ENCODE results near the gene SEC14L5. TPM values are rescaled to one million over a fixed set of nuclear protein-coding genes. Genes with fewer than 3 reads are reported as not detected.

Gene SEC14L5
- total RNA-seq, 4 donors from 2014 or later, result 1.0 to 1.8 (median 1.4) TPM

DNA sequence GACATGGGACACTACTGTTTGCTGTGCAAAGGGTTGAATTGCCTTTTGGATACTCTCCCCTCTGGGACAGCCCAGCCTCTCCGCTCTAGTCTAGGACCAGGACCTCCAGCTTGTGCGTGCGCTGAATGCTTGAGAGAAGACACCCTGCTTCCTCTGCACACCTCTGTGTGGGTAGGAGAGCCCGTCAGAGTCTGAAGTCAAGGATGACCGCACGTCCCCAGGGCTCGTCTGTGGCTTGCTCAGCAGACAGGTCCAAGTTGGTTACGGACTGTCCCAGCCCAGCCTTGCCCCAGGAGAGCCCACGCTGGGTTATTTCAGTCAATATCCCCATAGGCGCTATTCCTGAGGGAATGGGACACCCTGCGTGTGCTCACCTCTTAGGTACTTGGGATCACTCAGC lies 103.9 kb downstream of the SEC14L5 start:
- 77% methylated on average over 6 of the region's 11 CpGs for WGBS
- no peak overlapping the region for H3K4me3 ChIP-seq
- TF ChIP-seq EP300 (IDR thresholded peaks at IDR 0.05), result no peak
- no peak for TF ChIP-seq POLR2A (IDR thresholded peaks at IDR 0.05)
- TF ChIP-seq, protein P1, sequence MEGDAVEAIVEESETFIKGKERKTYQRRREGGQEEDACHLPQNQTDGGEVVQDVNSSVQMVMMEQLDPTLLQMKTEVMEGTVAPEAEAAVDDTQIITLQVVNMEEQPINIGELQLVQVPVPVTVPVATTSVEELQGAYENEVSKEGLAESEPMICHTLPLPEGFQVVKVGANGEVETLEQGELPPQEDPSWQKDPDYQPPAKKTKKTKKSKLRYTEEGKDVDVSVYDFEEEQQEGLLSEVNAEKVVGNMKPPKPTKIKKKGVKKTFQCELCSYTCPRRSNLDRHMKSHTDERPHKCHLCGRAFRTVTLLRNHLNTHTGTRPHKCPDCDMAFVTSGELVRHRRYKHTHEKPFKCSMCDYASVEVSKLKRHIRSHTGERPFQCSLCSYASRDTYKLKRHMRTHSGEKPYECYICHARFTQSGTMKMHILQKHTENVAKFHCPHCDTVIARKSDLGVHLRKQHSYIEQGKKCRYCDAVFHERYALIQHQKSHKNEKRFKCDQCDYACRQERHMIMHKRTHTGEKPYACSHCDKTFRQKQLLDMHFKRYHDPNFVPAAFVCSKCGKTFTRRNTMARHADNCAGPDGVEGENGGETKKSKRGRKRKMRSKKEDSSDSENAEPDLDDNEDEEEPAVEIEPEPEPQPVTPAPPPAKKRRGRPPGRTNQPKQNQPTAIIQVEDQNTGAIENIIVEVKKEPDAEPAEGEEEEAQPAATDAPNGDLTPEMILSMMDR (IDR thresholded peaks at IDR 0.05), result no peak
- no peak for TF ChIP-seq POLR2AphosphoS5 (IDR thresholded peaks at IDR 0.05)
- no peak overlapping the region for H3K27ac ChIP-seq
- H3K4me1 ChIP-seq, result no peaks in the 10 kb centered on the region
- DNase-seq (ENCODE audit: low spot score in 2 of 2), result no peak
- no peaks in the 10 kb centered on the region for H3K9me3 ChIP-seq
- no peaks in the 10 kb centered on the region for H3K36me3 ChIP-seq
- H3K27me3 ChIP-seq, result no peaks in the 10 kb centered on the region

DNA sequence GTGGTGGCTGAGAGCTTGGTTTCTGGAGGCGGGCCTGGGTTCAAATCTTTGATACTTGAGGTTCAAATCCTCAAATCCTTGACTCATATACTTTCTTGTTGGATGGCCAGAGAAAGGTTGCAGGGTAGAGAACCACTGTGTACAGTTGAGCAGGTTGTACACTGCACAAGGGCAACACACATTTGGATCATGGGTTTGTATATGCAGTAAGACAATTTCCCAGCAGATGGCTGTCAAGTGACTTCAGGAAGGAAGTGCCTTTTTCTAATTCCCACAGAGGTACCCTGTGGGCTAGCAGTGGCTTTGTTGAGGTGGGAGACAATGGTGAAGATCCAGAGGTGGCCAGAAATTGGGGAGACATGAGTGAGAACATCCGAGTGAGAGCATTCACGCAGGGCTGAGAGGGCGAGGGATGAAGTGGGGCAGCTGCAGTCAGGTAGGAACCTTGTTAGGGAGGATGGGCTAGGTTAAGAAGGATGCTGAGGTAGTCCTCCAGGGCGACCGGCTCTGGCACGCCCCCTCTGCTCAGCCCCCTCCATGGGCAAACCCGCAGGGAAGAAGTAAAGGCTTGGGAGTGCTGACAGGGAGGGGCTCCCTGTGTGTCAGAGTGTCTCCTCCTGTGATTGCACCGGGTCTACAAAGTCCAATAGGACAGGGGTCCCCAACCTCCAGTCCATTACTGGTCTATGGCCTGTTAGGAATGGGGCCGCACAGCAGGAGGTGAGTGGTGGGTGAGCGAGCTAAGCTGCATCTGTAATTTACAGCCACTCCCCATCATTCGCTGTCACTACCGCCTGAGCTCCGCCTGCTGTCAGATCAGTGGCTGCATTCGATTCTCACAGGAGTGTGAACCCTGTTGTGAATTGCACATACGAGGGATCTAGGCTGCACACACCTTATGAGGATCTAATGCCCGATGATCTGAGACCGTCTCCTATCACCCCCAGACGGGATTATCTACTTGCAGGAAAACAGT lies 104.9 kb downstream of the SEC14L5 start:
- Histone ChIP-seq H3K4me3 (no peak overlapping the region), H3K9me3 (no peaks in the 10 kb centered on the region), H3K4me1 (no peaks in the 10 kb centered on the region), H3K36me3 (no peaks in the 10 kb centered on the region), H3K27ac (no peak overlapping the region), H3K27me3 (no peaks in the 10 kb centered on the region)
- DNase-seq (ENCODE audit: low spot score in 2 of 2), result no peak
- 61% methylated on average over 19 of the region's 19 CpGs for WGBS
- TF ChIP-seq EP300 (IDR thresholded peaks at IDR 0.05), result no peak
- TF ChIP-seq, protein P1 (IDR thresholded peaks at IDR 0.05), result no peak
- TF ChIP-seq POLR2A (IDR thresholded peaks at IDR 0.05), result no peak
- TF ChIP-seq POLR2AphosphoS5 (IDR thresholded peaks at IDR 0.05), result no peak

DNA sequence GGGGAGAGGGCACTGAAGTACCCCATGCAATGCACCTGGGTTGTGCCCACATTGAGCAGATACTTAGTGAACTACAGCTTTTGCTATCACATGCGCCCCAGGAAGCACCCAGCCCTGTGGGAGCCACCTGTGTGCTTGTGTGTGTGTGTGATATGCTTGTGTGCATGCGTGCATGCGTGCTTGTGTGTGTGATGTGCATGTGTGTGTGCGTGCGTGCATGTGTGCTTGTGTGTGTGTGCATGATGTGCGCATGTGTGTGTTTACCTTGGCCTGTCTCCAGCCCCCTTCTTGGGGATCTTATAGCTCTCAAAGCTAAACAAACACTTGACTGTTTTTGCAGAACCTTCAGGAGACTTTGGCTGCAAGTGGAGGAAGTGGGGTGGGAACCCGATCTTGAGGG lies 106.8 kb downstream of the SEC14L5 start:
- Histone ChIP-seq H3K27me3 (no peaks in the 10 kb centered on the region), H3K36me3 (no peaks in the 10 kb centered on the region), H3K4me3 (no peak overlapping the region), H3K4me1 (no peaks in the 10 kb centered on the region), H3K27ac (no peak overlapping the region), H3K9me3 (no peaks in the 10 kb centered on the region)
- 73% methylated on average over 2 of the region's 7 CpGs for WGBS
- TF ChIP-seq POLR2AphosphoS5 (IDR thresholded peaks at IDR 0.05) (no peak), EP300 (IDR thresholded peaks at IDR 0.05) (no peak), POLR2A (IDR thresholded peaks at IDR 0.05) (no peak)
- TF ChIP-seq, protein P1 (IDR thresholded peaks at IDR 0.05), result no peak
- DNase-seq (ENCODE audit: low spot score in 2 of 2), result no peak

DNA sequence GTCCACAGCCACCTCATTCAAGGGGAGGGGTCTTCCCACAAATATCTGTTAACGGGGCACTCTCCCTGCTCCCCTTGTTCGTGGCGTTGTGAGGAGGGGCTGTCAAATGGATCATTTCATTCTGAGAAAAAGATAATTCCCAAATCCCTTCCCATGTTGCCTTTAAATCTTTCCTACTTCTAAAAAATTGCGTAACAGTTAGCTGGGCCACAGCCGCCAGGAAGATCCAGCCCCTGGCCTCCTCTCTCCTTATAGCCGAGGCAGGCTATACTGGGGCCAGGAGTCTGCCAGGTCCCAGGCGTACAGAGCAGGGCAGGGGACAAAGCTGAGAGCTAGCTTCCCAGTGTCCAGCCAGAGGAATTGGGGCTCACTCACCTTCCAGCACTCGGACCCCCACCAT lies 107.2 kb downstream of the SEC14L5 start:
- no peaks in the 10 kb centered on the region for H3K9me3 ChIP-seq
- H3K36me3 ChIP-seq, result no peaks in the 10 kb centered on the region
- no peaks in the 10 kb centered on the region for H3K27me3 ChIP-seq
- no peak overlapping the region for H3K27ac ChIP-seq
- no peak overlapping the region for H3K4me3 ChIP-seq
- TF ChIP-seq POLR2A (IDR thresholded peaks at IDR 0.05), result no peak
- TF ChIP-seq POLR2AphosphoS5 (IDR thresholded peaks at IDR 0.05), result no peak
- no peak for TF ChIP-seq EP300 (IDR thresholded peaks at IDR 0.05)
- TF ChIP-seq, protein P1 (IDR thresholded peaks at IDR 0.05), result no peak
- no peak for DNase-seq (ENCODE audit: low spot score in 2 of 2)
- no peaks in the 10 kb centered on the region for H3K4me1 ChIP-seq
- 58% methylated on average over 8 of the region's 8 CpGs for WGBS

DNA sequence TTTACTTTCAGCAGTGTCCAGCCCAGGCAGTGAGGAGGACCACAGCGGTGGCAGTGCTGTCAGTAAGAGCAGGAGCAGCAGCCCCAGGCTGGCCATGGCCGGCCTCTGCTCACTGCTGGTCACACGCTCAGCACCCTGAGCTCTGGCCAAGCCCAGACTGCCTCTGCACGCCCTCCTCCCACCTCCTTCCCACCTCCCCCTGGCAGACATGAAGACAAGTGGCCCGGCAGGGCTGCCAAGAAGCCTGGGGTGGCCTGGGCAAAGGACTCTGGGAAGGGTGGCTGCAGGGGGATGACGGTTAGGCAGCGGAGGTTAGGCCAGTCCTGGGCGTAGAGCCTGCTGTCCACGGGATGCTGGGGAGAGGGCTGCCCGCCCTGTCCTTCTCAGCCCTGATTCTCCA lies 107.7 kb downstream of the SEC14L5 start, which contains the start of gene C16orf89:
C16orf89 (minus strand) TSS at position 144 of the 400 bp plus-strand sequence; CDS start at position 96, 48 bp downstream.
- no peak for DNase-seq (ENCODE audit: low spot score in 2 of 2)
- Histone ChIP-seq H3K9me3 (no peaks in the 10 kb centered on the region), H3K4me3 (no peak within 1 kb of the TSS), H3K36me3 (no peaks in the 10 kb centered on the region), H3K27me3 (no peaks in the 10 kb centered on the region), H3K27ac (no peak within 1 kb of the TSS), H3K4me1 (no peaks in the 10 kb centered on the region)
- TF ChIP-seq EP300 (IDR thresholded peaks at IDR 0.05), result no peak
- TF ChIP-seq POLR2AphosphoS5 (IDR thresholded peaks at IDR 0.05), result no peak
- TF ChIP-seq, protein P1 (IDR thresholded peaks at IDR 0.05), result no peak
- TF ChIP-seq POLR2A (IDR thresholded peaks at IDR 0.05), result no peak
- WGBS, result 71% methylated on average over 5 of the region's 10 CpGs

All from suprapubic skin (tissue), 4 donors.